ENCODE measurements around the gene IKZF2. TPM values are rescaled to one million over a fixed set of nuclear protein-coding genes. Genes with fewer than 3 reads are reported as not detected.
A peak's percentile ranks its signal among the peaks of the same experiment; 100 is the strongest.

The IKZF2 gene
- total RNA-seq, 1 donor, result 15.1 TPM

DNA sequence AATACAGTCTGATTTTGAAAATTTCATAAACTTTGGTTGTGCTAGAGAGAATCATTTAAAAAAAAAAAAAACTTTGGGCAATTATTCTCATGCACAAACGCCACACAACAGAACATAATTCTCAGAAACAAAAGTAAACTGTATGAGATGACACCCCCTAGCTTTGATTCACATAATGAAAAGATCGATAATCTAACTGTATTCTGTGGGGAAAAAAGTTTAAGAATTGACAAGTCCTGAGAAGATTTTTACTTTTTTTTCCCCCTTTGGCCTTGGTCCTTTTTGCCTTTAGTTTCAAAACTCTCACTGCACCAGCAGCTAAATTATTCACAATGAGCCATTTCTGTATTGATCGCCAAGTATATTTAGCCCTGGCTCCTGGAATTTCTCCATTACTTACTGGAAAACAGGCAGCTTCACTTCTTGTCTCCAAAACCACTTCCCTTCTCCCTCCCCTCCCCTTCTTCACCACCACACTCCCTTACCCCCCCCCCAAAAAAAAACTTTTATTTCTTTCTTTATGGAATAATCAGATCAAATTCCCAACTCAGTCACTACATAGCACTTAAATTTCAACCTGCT lies 2.0 kb downstream of the IKZF2 start:
- TF ChIP-seq, protein P1, sequence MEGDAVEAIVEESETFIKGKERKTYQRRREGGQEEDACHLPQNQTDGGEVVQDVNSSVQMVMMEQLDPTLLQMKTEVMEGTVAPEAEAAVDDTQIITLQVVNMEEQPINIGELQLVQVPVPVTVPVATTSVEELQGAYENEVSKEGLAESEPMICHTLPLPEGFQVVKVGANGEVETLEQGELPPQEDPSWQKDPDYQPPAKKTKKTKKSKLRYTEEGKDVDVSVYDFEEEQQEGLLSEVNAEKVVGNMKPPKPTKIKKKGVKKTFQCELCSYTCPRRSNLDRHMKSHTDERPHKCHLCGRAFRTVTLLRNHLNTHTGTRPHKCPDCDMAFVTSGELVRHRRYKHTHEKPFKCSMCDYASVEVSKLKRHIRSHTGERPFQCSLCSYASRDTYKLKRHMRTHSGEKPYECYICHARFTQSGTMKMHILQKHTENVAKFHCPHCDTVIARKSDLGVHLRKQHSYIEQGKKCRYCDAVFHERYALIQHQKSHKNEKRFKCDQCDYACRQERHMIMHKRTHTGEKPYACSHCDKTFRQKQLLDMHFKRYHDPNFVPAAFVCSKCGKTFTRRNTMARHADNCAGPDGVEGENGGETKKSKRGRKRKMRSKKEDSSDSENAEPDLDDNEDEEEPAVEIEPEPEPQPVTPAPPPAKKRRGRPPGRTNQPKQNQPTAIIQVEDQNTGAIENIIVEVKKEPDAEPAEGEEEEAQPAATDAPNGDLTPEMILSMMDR (IDR thresholded peaks at IDR 0.05; ENCODE audit: insufficient read depth, low read depth, low read length), result no peak
- peak overlapping the region; percentile 58 for H3K4me3 ChIP-seq (ENCODE audit: low read depth, low read length)
- DNase-seq (ENCODE audit: low read depth), result no peak

DNA sequence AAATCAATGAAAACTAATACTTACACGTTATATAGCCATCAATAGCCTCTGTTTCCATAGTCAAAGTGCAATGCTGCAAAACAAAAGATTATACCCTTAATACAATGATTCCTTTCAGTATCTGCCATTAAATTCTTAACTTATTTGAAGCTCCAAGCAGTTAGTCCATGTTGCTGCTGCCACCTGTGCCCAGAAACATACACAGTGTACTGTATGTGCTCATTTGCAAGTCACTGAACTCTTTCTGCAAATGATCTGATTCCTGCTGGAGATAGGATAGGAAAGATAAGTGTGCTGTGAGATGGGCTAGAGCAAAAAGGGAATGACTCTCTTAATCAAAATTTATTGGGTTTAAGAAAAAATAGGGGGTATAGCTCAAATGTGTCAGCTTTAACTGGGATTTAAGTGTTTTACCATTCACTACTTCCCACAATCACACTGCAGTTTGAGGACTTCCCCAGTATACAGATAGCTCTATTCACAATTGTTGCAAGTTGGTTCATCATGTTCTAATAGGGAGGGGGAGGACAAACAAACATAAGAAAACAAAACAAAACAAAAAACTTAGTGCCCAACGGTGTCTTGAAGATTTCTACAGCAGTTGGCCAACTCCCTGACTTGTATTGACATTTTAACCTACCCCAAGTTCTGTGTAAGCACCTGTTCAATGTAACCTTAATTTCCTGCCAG lies 2.7 kb downstream of the IKZF2 start:
- DNase-seq (ENCODE audit: low read depth), result no peak
- TF ChIP-seq, protein P1 (IDR thresholded peaks at IDR 0.05; ENCODE audit: insufficient read depth, low read depth, low read length), result no peak
- H3K4me3 ChIP-seq (ENCODE audit: low read depth, low read length), result peak overlapping the region; percentile 58

DNA sequence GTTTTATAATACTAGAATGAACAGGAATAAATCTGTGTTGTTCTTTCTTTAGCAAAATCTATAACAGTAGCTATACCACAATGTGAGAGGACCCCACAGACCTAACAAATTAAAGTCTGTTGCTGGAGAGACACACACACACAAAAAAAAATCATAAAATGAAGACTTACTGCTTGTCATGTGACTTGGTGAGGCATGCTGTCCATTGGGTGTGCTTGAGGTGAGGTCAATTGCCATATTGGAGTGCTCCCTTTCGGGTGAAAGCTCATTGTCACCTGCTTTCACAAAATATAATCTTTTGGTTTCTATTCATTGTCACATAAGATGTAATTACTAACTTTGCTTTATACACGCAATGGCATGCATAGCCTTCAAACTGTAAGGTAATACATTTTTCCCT lies 3.9 kb downstream of the IKZF2 start:
- TF ChIP-seq, protein P1 (IDR thresholded peaks at IDR 0.05; ENCODE audit: insufficient read depth, low read depth, low read length), result no peak
- no peak for DNase-seq (ENCODE audit: low read depth)
- H3K4me3 ChIP-seq (ENCODE audit: low read depth, low read length), result no peak overlapping the region

DNA sequence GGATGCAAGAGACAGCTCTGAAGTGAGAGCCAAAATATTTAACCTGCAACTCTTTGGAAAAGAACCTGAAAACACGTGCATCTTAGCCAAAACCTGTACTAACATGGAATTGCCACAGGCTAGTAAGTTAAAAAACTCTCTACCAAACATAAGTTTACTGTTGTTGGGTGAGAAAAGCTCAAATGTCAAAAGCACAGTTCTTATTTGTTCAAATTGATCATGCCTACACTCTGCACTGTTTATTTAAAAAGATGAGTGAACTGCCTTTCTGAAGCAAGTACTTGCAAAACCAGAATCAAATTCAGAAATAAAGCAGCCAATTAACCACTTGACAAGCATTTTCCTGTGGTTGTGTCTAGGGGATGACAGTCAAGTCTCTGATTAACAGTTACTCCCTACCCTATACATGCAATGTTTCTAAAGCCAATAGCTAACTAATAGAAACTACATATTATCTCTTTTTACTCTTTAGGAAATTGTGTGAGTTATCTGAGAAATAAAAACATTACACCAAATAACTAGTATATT lies 5.6 kb downstream of the IKZF2 start:
- H3K4me3 ChIP-seq (ENCODE audit: low read depth, low read length), result no peak overlapping the region
- no peak for DNase-seq (ENCODE audit: low read depth)
- TF ChIP-seq, protein P1 (IDR thresholded peaks at IDR 0.05; ENCODE audit: insufficient read depth, low read depth, low read length), result no peak

DNA sequence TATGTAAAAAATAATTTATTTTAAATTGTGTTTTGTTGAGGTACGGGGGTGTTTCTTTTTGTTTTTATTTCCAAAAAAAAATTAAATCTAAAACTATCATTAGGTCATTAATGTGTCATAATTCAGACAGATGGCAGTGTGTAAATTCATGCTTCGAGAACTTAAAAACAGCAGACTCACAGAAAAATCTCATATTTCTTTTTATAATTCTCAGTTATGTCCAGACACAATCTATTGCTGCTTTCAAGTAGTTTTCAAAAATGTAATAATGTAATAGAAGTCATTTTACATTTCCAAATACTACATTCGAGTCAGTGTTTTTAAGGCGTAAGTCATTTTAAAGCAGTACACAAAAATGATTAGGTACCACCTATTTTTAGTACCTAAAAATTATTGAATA lies 14.3 kb downstream of the IKZF2 start:
- no peak for DNase-seq (ENCODE audit: low read depth)
- TF ChIP-seq, protein P1 (IDR thresholded peaks at IDR 0.05; ENCODE audit: insufficient read depth, low read depth, low read length), result no peak
- H3K4me3 ChIP-seq (ENCODE audit: low read depth, low read length), result no peak overlapping the region

DNA sequence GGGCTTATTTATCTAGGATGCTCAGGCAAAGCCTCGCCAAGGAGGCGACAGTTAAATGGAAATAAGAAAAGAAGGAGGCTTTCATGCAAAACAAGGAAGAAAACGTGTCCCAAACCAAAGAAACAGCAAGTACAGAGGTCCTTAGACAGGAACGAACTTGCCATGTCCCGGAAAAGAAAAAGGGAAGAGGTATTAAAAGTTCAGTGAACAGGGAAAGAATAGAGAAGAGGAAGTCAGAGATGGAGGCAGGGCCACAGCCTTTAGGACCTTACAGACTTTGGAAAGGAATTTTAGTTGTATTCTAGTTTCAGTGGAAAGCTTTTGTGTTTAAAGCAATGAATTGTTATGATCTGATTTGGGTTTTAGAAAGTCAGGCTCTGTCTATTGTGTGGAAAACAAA lies 22.1 kb downstream of the IKZF2 start:
- DNase-seq (ENCODE audit: low read depth), result no peak
- TF ChIP-seq, protein P1 (IDR thresholded peaks at IDR 0.05; ENCODE audit: insufficient read depth, low read depth, low read length), result no peak
- H3K4me3 ChIP-seq (ENCODE audit: low read depth, low read length), result no peak overlapping the region
